GM19328 (cell line): ENCODE measurements around the gene FHIT.

Experiments
- ATAC-seq: cut with Tn5 transposase; IDR thresholded peaks from one replicate; pipeline ENCODE4 v1.9.1; 2021; ENCODE audit warnings: mild to moderate bottlenecking, moderate library complexity; ENCODE audit not compliant: unreplicated experiment

The FHIT gene

DNA sequence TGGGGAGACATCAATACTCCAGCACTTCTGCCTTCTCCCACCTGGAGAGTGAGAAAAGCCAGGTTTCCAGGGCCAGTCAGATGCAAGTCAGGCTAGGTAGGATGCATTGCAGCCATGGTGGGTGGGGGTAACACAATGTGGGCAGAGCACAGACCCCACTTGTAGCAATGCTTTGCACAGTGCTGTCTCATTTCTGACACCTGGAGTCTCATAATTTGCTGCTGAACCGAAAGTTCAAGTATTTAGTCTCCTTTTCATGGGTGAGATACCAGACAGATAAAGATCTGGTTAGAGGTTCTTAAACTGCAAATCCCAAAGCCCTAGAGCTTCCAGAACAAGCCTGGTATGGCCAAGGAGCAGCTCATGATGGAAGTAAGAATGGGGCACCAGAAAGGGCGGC, 1321.1 kb downstream of the FHIT start:
- ATAC-seq, result no peak

- no peak for ATAC-seq
These were observed 1324.2 kb downstream of the FHIT start for GRCh38 chr3:59927056-59927455.

DNA sequence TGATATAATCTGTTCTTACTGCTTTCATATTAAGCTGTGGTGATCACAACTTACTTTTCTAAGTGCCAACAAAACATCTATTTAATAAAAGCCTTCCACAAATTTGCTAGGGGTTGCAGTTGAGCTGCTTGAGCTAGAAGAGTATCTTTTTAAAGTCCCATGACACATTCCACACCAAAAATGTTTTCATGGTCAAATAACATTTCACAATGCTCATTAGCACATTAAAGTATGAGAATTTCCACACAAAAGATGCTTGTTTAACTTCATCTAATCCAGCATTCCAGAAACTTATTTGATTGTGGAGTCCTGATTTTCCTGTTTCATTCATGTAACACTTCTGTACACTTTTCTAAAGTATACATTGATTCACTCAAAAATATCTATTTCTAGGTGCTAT, 1325.3 kb downstream of the FHIT start:
- ATAC-seq, result no peak

DNA sequence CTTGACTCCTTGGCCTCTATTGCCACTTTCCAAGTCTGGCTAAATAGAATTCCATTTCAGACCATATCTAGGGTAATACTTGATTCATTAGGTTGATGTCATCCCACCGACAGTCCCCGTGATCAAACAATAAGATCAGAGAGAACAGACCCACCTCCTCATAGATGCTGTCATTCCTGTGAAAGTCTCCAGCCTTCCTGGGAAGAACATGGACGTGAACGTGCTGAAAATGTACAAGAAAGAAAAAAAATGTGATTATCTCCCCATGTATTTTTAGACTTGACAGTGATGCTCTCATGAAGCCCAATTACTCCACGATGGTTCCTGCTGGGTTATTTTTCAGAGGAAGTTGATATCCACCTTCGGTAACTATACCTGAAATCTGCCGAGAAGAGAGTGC, 1329.1 kb downstream of the FHIT start:
- ATAC-seq, result no peak

- ATAC-seq, result no peak
These were observed 1330.4 kb downstream of the FHIT start for GRCh38 chr3:59920822-59921221.

DNA sequence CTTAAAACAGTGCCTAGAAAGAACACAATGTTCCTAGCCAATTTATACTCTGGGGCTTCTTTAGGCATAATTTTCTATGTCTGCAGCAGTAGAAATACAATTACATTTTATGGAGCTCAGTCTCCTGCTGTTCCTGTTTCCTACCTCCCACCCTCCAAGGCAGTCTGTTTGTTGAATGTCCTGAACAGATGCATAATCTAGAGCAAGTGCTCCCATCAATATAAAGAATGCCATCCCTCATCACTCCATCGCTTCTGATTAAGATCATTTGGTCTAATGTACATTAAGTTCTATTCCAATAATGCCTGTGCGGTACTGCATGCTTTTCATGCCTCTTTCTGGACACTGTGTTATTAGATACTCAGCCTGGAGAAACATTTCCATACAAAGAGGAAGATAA, 1331.7 kb downstream of the FHIT start:
- ATAC-seq, result no peak

DNA sequence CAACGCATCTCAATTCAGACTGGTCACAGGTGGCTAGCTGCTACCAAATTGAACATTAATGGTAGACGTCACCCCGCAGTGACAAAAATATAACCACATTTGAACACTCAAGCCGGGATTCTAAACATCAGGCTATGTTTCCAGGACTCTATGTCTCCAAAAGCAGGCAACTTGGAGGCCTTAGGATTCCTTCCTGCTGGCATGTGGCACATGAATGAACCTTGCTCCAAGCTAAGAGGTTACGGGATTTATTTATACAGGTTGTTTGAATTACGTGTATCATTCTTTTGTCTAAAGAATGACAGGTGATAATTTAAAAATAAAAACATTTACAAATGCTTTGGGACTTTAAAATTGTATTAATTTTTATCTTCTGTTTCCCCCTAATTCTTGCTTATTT, 1337.0 kb downstream of the FHIT start:
- no peak for ATAC-seq

GRCh38 chr3:59913645-59914044, 1337.6 kb downstream of the FHIT start:
- ATAC-seq, result no peak

DNA sequence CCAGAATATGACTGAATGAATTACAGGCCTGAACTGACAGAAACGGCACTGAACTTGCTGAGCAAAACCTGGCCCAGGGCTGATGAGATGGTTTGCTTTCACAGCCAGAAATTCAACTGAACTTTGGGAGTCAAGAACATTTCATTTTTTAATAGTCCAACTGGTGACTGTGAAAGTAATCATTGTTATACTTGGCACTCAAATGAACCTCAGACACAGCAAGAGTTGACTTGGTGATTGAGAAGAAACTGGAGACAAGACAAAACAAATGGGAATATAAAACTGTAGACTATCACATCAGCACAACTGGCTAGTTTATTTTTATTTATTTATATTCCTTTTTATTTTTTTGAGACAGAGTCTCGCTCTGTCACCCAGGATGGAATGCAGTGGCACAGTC, 1342.6 kb downstream of the FHIT start:
- ATAC-seq, result no peak

GRCh38 chr3:59908280-59908679, 1343.0 kb downstream of the FHIT start:
- ATAC-seq, result no peak

- no peak for ATAC-seq
These were observed 1347.0 kb downstream of the FHIT start for GRCh38 chr3:59904296-59904695.

DNA sequence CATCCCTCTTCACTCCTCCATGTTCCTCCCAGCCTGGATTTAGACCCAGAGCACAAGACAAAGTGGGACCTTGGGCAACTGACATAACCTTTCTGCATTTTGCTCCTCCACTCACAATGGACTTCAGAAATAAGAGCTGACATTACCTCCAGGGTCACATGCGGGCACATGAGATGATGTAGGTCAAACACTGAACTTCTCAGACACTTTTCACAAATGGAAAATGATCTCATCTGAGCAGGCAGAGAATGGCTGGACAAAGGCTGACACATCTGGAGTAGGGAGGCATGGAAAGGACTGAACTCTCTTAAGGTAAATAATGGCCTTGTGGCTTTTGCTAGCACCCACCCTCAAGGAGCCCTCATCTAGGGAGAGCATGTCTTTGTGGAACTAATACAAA, 1352.2 kb downstream of the FHIT start:
- no peak for ATAC-seq

DNA sequence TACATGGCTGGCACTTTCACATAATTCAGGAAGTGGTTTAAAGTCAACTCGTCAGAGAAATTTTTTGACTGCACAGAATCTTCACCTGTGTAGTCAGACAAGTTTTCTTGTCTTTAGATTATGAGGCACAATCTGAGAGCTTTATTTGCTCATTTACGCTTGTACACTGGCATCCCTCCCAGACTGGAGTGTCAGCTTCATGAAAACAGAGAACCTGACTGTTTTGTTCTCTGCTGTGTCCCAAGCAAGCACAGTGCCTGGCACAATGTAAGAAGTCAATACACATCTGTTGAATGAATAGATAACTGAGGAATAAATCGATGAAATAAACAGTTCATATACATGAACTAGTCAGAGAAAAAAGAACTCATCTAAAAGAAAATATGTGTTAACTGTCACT, 1355.3 kb downstream of the FHIT start:
- ATAC-seq, result no peak

- no peak for ATAC-seq
These were observed 1356.7 kb downstream of the FHIT start for GRCh38 chr3:59894425-59895121.

- no peak for ATAC-seq
These were observed 1360.6 kb downstream of the FHIT start for GRCh38 chr3:59890639-59891038.

- ATAC-seq, result no peak
These were observed 1364.5 kb downstream of the FHIT start for GRCh38 chr3:59886790-59887189.

- ATAC-seq, result no peak
These were observed 1365.3 kb downstream of the FHIT start for GRCh38 chr3:59885899-59886400.

GRCh38 chr3:59885101-59885500, 1366.2 kb downstream of the FHIT start:
- no peak for ATAC-seq

DNA sequence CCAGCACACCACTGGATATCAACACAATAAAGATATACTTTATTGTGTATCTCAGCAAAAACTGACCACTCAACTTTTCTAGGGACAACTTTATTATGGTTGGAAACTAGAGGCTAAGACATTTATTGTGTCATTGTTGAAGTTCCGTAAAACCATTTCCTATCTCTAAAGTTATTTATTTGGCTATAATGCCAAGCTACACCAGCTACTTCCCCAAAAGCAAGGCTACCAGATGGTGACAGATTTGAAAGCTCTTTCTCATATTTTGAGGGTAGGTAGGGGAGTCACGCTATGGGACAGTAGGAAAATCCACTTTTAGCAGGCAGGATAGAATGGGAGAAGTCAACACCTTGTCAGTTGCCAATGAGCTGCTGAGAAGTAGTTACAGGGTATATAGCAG, 1366.8 kb downstream of the FHIT start:
- no peak for ATAC-seq

DNA sequence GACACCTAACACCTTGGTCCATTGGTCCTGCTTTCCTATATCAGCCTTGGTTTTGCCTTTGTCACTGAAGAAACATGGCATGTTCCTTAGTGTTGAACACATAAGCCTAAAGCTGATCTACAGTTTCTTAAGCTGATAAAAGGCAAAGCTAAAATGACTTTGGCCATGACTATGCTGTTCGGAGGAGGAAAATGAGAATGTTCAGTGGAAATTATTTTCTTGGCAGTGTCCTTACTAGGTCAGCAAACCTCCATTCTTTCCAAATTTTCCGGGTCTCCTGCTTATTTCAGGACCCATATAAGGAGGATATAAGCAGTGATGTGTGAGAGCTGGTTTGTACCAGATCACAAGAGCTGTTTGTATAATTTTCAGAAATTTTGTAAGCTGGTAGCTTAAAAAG, 1368.5 kb downstream of the FHIT start:
- ATAC-seq, result no peak

- no peak for ATAC-seq
These were observed 1370.5 kb downstream of the FHIT start for GRCh38 chr3:59880717-59881116.

GRCh38 chr3:59879031-59879581, 1372.1 kb downstream of the FHIT start:
- no peak for ATAC-seq

DNA sequence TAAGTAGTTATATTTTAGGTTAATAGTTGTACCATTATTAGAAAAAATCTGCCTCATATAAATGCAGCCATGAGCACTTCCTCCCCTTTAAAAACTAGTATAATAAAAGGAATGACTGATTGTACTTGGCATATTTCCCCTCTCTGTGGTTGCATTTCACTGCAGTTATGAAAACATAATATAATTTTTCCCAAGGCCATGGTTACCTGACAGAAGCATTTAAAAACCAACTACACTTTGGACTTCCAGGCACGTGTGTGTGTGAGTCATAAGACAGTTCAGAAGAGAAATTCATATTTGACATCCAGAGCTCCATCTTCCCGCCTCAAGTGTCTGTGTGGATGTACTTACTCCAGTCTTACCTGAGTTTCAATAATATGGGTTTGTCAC, 1373.2 kb downstream of the FHIT start:
- no peak for ATAC-seq
